ENCODE data around the gene CUL7.
A peak's percentile ranks its signal among the peaks of the same experiment; 100 is the strongest.
"Not testable (repeated sequence)": the region's sequence is repeated elsewhere in the genome, so short reads cannot be mapped to it uniquely, and the experiment has no call there.

The CUL7 gene

DNA sequence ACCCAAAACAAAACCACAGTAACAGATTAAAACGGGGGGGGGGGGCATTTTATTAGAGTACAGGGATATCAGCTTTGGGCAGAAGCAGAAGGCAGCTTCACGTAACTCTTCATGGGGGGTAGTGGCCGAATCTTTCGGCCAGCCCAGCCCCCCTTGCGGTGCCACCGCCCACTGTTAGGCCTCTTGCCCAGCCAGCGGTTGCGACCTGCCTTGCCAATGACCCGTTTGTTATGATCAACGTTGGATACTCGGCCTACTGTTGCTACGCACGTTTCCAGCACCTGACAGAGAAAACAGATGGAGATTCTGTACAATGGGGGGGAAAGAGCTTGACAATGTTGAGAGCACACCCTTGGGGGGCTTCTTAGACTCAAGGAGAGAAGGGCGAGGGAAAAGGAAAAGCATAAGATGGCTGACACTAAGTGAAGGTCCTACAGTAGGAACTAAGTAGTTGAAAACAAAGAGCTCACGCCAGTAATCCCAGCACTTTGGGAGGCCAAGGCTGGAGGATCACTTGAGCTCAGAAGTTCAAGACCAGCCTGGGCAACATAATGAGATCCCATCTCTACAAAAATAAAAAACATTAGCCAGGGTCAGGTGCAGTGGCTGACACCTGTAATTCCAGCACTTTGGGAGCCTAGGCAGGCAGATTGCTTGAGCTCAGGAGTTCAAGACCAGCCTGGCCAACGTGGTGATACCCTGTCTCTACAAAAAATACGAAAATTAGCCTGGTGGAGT lies 724 bp upstream of the CUL7 start:
- no peaks in the 10 kb centered on the region for H3K27me3 ChIP-seq (ENCODE audit: control insufficient read depth, insufficient read depth, low read length)
- no peaks in the 10 kb centered on the region for H3K9me3 ChIP-seq (ENCODE audit: control insufficient read depth, insufficient read depth, low read length)
- H3K4me1 ChIP-seq (ENCODE audit: control insufficient read depth, insufficient read depth, low read length): peaks cover 8% of the 10 kb centered on the region
- H3K4me3 ChIP-seq (ENCODE audit: low read depth, low read length): peak overlapping the region; percentile 86
- peaks cover 8% of the 10 kb centered on the region for H3K36me3 ChIP-seq (ENCODE audit: control insufficient read depth, insufficient read depth, low read length)
- H3K9ac ChIP-seq (ENCODE audit: low read depth, low read length): no peak overlapping the region

DNA sequence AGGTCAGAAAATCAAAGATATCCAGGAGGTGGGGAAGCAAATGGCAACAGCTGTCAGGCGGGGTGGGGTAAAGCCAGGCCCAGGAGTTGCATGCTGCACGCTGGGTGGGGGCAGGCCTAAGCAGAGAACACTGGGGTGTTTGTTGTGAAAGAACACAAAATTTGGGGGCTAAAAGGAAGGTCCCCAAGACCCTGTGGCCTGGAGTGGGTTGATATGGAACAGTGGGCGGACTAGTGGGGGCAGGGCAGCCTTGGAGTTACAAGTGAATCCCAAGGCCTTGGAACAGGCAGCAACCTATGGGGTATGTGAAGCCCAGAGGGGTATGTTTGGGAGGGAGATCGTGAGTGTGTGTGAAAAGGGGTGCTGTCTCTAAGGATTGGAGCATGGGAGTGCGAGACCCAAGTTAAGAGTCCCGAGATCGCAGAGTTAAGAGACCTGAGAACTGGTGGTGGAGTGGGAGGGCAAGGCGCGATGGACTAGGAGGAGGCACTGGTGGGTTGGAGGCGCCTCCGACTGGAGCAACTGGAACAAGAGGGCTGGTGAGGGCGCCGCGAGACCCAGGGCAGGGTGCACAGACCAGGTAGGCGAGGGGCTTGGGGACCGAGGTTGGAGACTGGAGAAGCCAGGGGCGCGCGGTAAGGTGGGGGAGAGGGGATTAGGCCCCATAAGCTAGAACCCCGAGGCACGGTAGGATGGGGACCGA lies 658 bp downstream of the CUL7 start:
- H3K9me3 ChIP-seq (ENCODE audit: control insufficient read depth, insufficient read depth, low read length): no peaks in the 10 kb centered on the region
- H3K9ac ChIP-seq (ENCODE audit: low read depth, low read length): peak overlapping the region; percentile 97
- H3K27me3 ChIP-seq (ENCODE audit: control insufficient read depth, insufficient read depth, low read length): no peaks in the 10 kb centered on the region
- H3K4me1 ChIP-seq (ENCODE audit: control insufficient read depth, insufficient read depth, low read length): peaks cover 4% of the 10 kb centered on the region
- peak overlapping the region; percentile 86 for H3K4me3 ChIP-seq (ENCODE audit: low read depth, low read length)
- peaks cover 14% of the 10 kb centered on the region for H3K36me3 ChIP-seq (ENCODE audit: control insufficient read depth, insufficient read depth, low read length)

DNA sequence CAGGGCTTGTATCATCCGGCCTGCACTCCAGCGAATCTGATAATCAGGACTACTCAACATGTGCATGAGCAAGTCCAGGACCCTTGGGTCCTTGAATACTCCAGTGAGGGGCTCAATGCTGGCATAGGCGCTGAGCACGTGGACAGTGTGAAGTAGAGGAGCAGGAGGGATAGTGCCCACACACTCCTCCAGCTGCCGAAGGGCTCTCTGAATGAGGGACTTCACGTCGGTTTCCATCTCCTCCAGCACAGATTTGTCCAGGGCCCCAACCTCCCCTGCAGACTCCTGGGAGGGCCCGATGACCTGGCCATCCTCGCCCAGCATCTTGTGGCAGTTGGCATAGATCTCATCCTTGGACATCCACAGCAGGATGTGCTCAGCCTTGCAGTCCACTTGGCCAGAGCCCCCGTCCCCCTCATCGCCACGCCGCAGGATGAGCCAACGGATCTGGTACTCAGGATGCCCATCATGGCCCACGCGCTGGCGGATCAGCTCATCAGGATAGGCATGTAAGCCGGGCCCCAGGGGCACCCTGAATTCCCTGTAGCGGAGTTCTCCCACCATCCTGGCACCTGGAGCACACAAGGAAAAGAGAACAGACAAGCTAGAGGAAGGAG lies 1.3 kb downstream of the CUL7 start:
- peak overlapping the region; percentile 97 for H3K9ac ChIP-seq (ENCODE audit: low read depth, low read length)
- no peaks in the 10 kb centered on the region for H3K27me3 ChIP-seq (ENCODE audit: control insufficient read depth, insufficient read depth, low read length)
- peaks cover 4% of the 10 kb centered on the region for H3K4me1 ChIP-seq (ENCODE audit: control insufficient read depth, insufficient read depth, low read length)
- peak overlapping the region; percentile 86 for H3K4me3 ChIP-seq (ENCODE audit: low read depth, low read length)
- H3K36me3 ChIP-seq (ENCODE audit: control insufficient read depth, insufficient read depth, low read length): peaks cover 16% of the 10 kb centered on the region
- no peaks in the 10 kb centered on the region for H3K9me3 ChIP-seq (ENCODE audit: control insufficient read depth, insufficient read depth, low read length)

DNA sequence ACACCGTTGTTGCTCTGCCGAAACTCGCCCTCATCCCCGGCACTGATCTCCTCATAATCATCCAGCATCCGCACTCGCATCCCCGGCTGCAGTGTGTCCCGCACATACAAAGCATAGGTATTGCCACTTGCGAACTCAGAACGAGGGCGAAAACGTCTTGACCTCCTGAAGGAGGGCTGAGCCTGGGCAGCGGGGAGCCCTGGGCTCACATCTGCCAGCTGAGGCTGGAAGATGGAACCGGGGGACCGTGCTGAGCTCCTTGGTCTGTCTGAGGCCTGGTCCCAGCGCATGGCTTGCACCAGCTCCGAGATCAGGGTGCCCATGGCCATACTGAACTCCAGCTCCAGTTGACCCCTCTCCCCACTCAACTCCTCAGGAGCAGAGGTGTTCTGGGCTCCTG lies 2.7 kb downstream of the CUL7 start:
- no peaks in the 10 kb centered on the region for H3K9me3 ChIP-seq (ENCODE audit: control insufficient read depth, insufficient read depth, low read length)
- no peaks in the 10 kb centered on the region for H3K27me3 ChIP-seq (ENCODE audit: control insufficient read depth, insufficient read depth, low read length)
- peaks cover 4% of the 10 kb centered on the region for H3K4me1 ChIP-seq (ENCODE audit: control insufficient read depth, insufficient read depth, low read length)
- H3K4me3 ChIP-seq (ENCODE audit: low read depth, low read length): no peak overlapping the region
- peaks cover 19% of the 10 kb centered on the region for H3K36me3 ChIP-seq (ENCODE audit: control insufficient read depth, insufficient read depth, low read length)
- H3K9ac ChIP-seq (ENCODE audit: low read depth, low read length): no peak overlapping the region

DNA sequence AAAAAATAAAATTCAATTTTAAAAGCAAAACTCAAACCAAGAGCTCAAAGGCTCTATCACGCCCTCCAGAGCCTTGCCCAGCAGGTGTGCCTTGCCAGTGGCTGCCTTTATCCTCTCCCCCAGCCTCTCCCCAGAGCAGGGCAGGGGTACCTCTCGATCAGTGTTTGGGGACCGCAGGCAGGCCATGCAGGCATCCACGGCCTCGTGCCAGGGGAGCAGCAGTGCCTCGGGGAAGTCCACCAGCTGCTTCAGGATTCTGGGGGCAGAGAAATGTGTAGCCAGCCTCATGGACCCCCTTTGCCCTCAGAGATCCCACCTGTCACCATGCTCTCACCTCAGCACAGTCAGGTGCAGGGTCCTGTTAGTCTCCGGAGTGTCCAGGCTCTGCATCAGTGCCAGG lies 5.7 kb downstream of the CUL7 start:
- no peaks in the 10 kb centered on the region for H3K9me3 ChIP-seq (ENCODE audit: control insufficient read depth, insufficient read depth, low read length)
- peaks cover 3% of the 10 kb centered on the region for H3K4me1 ChIP-seq (ENCODE audit: control insufficient read depth, insufficient read depth, low read length)
- no peaks in the 10 kb centered on the region for H3K27me3 ChIP-seq (ENCODE audit: control insufficient read depth, insufficient read depth, low read length)
- no peak overlapping the region for H3K4me3 ChIP-seq (ENCODE audit: low read depth, low read length)
- peaks cover 31% of the 10 kb centered on the region for H3K36me3 ChIP-seq (ENCODE audit: control insufficient read depth, insufficient read depth, low read length)
- H3K9ac ChIP-seq (ENCODE audit: low read depth, low read length): no peak overlapping the region

DNA sequence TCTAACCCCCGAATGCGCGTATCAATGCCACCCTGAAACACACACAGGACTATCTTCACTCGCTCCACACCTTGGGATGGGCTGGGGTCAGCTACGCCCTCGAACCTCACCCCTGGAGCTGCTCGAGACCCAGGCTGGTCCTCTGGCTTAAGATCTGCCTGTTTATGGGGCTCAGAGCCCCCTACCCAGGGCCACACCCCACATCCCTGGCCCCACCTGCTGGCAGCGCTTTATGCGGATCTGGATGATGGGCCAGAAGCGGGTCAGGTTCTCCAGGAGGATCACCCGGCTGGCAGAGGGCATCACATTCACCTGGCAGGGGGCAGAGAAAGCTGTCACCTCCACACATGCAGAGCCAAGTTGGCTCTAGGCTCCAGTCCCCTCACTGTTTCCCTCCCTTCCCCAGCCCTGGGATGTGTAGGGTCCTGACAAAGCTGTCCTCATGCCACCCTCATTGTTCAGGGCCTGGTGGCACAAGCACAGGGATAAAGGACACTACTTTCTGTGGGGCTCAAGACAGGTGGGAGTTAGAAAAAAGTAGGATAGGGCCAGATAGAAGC lies 8.2 kb downstream of the CUL7 start:
- no peak overlapping the region for H3K4me3 ChIP-seq (ENCODE audit: low read depth, low read length)
- peaks cover 38% of the 10 kb centered on the region for H3K36me3 ChIP-seq (ENCODE audit: control insufficient read depth, insufficient read depth, low read length)
- no peak overlapping the region for H3K9ac ChIP-seq (ENCODE audit: low read depth, low read length)
- H3K9me3 ChIP-seq (ENCODE audit: control insufficient read depth, insufficient read depth, low read length): no peaks in the 10 kb centered on the region
- no peaks in the 10 kb centered on the region for H3K27me3 ChIP-seq (ENCODE audit: control insufficient read depth, insufficient read depth, low read length)
- H3K4me1 ChIP-seq (ENCODE audit: control insufficient read depth, insufficient read depth, low read length): no peaks in the 10 kb centered on the region

DNA sequence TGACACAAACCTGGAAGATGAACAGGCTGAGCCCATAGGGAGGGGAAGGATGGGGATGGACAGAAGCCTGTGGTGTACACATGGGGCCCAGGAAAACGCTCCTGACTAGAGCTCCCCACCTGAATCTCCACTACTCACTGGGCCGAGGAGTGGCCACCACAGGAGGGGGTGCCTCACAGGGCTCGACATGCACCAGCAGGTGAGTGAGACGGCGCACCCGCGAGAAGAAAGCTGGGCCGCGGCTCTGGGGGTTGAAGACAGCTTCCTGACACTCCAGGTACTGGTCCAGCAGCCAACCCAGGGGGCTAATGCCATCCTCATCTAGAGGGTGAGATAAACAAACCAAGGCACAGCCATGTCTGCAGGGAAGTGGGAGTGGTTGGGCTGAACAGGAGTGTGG lies 10.3 kb downstream of the CUL7 start:
- no peaks in the 10 kb centered on the region for H3K4me1 ChIP-seq (ENCODE audit: control insufficient read depth, insufficient read depth, low read length)
- no peak overlapping the region for H3K4me3 ChIP-seq (ENCODE audit: low read depth, low read length)
- no peaks in the 10 kb centered on the region for H3K27me3 ChIP-seq (ENCODE audit: control insufficient read depth, insufficient read depth, low read length)
- no peak overlapping the region for H3K9ac ChIP-seq (ENCODE audit: low read depth, low read length)
- peaks cover 41% of the 10 kb centered on the region for H3K36me3 ChIP-seq (ENCODE audit: control insufficient read depth, insufficient read depth, low read length)
- no peaks in the 10 kb centered on the region for H3K9me3 ChIP-seq (ENCODE audit: control insufficient read depth, insufficient read depth, low read length)

DNA sequence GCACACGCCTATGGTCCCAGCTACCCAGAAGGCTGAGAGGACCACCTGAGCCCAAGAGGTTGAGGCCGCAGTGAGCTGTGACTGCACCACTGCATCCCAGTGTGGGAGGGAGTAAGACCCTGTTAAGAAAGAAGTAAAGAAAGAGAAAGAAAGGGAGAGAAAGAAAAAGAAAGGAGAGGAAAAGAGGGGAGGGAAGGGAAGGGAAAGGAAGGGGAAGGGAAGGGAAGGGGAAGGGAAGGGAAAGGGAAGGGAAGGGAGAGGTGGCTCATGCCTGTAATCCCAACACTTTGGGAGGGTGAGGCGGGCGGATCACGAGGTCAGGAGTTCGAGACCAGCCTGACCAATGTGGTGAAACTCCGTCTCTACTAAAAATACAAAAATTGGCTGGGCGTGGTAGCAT lies 12.2 kb downstream of the CUL7 start:
- not testable (repeated sequence) for H3K27me3 ChIP-seq (ENCODE audit: control insufficient read depth, insufficient read depth, low read length); H3K9ac ChIP-seq (ENCODE audit: low read depth, low read length); H3K4me3 ChIP-seq (ENCODE audit: low read depth, low read length); H3K9me3 ChIP-seq (ENCODE audit: control insufficient read depth, insufficient read depth, low read length); H3K4me1 ChIP-seq (ENCODE audit: control insufficient read depth, insufficient read depth, low read length)
- H3K36me3 ChIP-seq (ENCODE audit: control insufficient read depth, insufficient read depth, low read length): peaks cover 43% of the 10 kb centered on the region

DNA sequence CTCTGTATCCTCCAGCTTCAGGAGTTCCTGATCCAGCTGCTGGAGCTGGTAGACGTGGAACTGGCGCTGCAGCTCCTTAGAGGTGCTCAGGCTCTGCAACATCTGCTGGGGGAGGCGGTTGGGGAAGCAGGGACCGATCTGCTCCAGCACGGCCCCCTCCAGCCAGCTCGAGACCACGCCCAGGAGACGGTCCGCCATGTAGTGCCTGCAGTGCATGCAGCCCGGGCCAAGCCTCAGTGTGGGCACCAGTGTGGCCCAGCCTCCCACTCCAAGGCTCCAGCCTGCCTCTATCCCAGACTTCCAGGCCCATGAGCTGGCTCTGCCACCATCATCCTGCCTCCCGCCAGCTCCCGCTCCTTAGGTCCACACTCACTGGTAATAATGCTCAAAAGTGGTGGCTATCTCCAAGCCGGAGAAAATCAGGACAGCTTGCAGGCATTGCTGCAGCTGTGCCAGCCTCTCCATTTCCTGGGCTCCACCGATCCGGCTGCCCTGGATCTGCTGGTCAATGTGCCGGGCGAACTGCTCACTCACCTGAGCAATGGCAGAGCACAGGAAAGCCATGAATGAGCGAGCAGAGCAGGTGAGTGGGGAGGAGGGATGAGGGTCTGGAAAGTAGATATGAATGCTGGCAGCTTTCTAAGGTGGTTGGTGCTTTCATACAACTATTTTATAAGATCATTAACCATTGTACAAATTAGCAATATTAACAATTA lies 13.0 kb downstream of the CUL7 start:
- no peak overlapping the region for H3K9ac ChIP-seq (ENCODE audit: low read depth, low read length)
- H3K4me1 ChIP-seq (ENCODE audit: control insufficient read depth, insufficient read depth, low read length): no peaks in the 10 kb centered on the region
- H3K27me3 ChIP-seq (ENCODE audit: control insufficient read depth, insufficient read depth, low read length): no peaks in the 10 kb centered on the region
- no peaks in the 10 kb centered on the region for H3K9me3 ChIP-seq (ENCODE audit: control insufficient read depth, insufficient read depth, low read length)
- H3K4me3 ChIP-seq (ENCODE audit: low read depth, low read length): no peak overlapping the region
- peaks cover 40% of the 10 kb centered on the region for H3K36me3 ChIP-seq (ENCODE audit: control insufficient read depth, insufficient read depth, low read length)

DNA sequence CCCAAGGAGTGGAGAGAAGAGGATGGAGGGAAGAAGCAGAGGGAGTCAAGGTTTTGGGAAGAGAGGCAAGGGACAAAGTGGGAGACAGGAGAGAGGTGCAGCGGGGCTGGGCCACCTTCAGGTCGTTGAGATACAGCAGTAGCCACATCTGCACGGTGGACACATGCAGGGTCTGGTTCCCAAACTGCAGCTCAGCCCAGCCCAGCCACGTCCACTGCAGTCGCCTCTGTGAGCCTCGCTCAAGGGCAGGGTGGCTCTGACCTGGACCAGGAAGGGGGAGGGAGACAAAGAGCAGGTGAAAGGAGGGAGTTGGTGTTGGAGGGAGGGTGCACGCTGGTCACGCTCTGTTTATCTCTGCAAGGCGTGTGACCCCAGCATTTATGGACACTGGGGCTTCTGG lies 14.9 kb downstream of the CUL7 start:
- H3K36me3 ChIP-seq (ENCODE audit: control insufficient read depth, insufficient read depth, low read length): peaks cover 41% of the 10 kb centered on the region

DNA sequence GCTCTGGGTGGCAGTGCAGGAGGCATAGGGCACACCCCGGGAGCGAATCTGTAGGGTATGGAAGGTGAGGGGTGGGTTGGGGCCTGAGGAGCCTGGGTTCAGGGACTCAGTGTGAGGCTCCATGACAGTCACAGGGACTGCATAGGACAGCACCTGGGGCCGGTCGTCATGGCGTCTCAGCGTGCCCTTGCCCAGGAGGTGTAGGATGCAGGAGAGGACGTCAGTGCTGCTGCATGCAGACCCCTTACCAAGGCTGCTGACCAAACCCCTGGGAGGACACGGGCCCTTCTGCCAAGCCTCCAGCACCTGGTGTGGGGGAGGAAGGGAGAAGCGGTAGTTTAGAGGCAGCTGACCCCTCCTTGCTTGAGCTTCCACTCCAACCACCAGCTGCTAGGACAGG lies 15.9 kb downstream of the CUL7 start:
- Histone ChIP-seq H3K9me3 (ENCODE audit: control insufficient read depth, insufficient read depth, low read length) (no peaks in the 10 kb centered on the region), H3K9ac (ENCODE audit: low read depth, low read length) (no peak overlapping the region), H3K36me3 (ENCODE audit: control insufficient read depth, insufficient read depth, low read length) (peaks cover 33% of the 10 kb centered on the region), H3K27me3 (ENCODE audit: control insufficient read depth, insufficient read depth, low read length) (no peaks in the 10 kb centered on the region), H3K4me1 (ENCODE audit: control insufficient read depth, insufficient read depth, low read length) (no peaks in the 10 kb centered on the region), H3K4me3 (ENCODE audit: low read depth, low read length) (no peak overlapping the region)

More for the DNA sequence above, 14.9 kb downstream of the CUL7 start:
- H3K27me3 ChIP-seq (ENCODE audit: control insufficient read depth, insufficient read depth, low read length): no peaks in the 10 kb centered on the region
- no peak overlapping the region for H3K4me3 ChIP-seq (ENCODE audit: low read depth, low read length)
- no peaks in the 10 kb centered on the region for H3K9me3 ChIP-seq (ENCODE audit: control insufficient read depth, insufficient read depth, low read length)
- no peaks in the 10 kb centered on the region for H3K4me1 ChIP-seq (ENCODE audit: control insufficient read depth, insufficient read depth, low read length)
- no peak overlapping the region for H3K9ac ChIP-seq (ENCODE audit: low read depth, low read length)

Data from iPS-15b (cell line).